ENCODE measurements around the gene PPP2R5D. TPM values are rescaled to one million over a fixed set of nuclear protein-coding genes. Genes with fewer than 3 reads are reported as not detected.
"Not testable (repeated sequence)": the region's sequence is repeated elsewhere in the genome, so short reads cannot be mapped to it uniquely, and the experiment has no call there.

The PPP2R5D gene
- total RNA-seq, result 10 to 100 TPM; 33.7 to 36.4 TPM
- long read RNA-seq, partial matches to known transcripts, result 31 of 38 reads
- long read RNA-seq, other reads (novel, unspliced or antisense), result 3 of 38 reads

DNA sequence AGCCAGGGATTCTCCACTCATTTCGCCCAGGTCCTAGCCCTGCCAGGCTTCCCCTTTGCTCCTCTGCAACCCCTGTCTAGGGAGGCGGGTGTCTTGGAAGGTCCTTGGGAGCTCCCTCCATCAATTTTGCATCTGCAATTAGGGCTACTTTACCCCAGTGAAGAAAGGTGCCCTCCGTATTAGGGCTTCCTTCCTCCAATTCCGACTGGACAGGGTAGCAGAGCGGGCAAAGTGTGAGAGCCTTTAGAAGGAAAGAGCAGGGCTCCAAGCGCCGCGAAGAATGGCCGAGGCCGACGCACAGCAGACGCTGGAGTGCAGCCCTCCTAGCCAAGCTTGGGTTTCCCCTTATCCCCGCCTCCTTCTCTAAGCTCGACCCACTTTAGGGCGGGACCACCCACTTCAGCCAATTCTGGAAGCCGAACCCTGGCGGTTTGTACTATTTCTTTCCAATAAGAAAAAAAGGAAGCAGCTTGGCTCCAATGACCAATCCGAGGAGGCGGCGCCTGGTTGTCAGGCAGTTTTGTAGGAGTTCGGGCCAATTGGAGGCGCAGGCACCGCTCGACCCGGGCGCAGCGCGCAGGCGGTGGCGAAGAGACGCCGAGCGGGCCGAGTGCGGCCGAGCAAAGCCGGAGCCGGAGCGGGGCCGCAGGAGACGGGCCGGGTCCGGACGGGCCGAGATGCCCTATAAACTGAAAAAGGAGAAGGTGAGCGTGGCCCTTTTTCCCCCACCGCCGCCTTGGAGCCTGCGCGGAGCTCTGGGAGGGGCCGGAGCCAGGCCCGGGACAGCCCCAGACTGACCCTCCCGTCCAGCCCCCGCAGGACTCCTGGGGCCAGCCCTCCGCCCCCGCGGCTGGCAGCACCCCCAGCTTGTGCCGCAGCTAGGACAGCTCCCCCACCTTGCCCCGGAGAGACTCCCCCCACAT, at the start of gene PPP2R5D:
Gene PPP2R5D, plus strand, starts transcription at position 570 of the 923 bp plus-strand sequence. Its CDS starts 108 bp downstream, at position 678.
- DNase-seq (peak; percentile 97 to 98), ATAC-seq (peak; percentile 93)
- intact Hi-C loops (cut with DNase I, micrococcal nuclease), result no loop called here

DNA sequence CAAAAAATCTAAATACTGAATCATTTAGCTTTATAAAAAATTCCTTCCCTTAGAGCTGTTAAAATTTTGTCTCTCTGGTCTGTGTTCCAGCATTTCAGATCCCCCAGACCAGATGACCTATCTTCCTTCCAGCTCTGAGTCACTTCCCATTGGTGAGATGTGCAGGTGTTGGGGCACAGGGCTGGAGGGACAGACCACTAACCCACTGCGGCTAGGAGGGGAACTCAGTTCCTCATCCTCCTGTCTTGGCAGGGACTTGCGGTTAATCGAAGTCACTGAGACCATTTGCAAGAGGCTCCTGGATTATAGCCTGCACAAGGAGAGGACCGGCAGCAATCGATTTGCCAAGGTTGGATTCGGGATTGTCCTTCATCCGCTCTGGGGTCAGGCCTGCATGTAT, 49.0 kb upstream of the PPP2R5D start:
- intact Hi-C loops (cut with DNase I, micrococcal nuclease), result no loop called here
- ATAC-seq, result no peak
- DNase-seq, result no peak

DNA sequence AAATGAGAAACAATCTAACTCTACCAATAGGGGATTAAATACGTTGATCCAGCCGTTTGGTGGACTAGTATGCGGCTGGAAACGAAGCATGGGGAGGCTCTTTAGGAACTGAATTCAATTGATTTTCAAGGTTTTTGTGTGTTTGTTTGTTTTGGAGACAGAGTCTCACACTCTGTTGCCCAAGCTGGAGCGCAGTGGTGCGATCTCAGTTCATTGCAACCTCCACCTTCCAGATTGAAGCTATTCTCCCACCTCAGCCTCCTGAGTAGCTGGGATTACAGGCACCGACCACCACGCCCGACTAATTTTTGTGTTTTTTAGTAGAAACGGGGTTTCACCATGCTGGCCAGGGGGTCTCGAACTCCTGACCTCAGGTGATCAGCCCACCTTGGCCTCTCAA, 48.0 kb upstream of the PPP2R5D start:
- ATAC-seq (no peak), DNase-seq (no peak)
- intact Hi-C loops (cut with DNase I, micrococcal nuclease), result no loop called here

DNA sequence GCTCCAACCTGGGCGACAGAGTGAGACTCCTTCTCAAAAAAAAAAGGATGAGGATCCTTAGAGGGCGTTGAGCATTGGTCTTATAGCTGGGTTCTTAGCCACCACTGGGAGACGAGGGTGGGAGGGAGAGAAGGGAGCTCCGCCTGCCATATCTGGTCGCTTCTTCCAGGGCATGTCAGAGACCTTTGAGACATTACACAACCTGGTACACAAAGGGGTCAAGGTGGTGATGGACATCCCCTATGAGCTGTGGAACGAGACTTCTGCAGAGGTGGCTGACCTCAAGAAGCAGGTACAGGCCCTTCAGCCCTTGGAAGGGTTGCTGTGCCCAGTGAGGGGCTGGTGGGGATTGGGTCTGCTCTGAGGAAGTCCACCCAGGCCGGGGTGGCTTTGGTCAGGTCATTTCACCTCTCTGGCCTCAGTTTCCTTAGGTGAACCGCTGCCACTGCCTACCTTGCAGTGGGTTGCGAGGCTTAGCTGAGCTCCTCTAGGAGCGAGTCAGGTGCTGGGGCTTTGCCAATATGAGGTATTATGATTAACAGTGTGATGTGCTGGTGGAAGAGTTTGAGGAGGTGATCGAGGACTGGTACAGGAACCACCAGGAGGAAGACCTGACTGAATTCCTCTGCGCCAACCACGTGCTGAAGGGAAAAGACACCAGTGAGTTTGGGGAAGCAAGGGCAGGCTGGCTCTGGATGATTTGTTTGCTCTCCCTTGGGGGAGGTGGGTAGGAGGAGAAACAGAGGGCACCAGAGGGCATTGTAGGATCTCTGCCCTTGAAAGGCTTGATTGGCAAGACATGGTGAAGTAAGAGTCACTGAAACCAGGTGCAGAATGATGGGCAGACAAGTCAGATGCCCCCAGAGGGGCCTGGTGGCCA, 46.6 kb upstream of the PPP2R5D start:
- no peak for DNase-seq
- ATAC-seq, result no peak
- intact Hi-C loops (cut with DNase I, micrococcal nuclease), result no loop called here

DNA sequence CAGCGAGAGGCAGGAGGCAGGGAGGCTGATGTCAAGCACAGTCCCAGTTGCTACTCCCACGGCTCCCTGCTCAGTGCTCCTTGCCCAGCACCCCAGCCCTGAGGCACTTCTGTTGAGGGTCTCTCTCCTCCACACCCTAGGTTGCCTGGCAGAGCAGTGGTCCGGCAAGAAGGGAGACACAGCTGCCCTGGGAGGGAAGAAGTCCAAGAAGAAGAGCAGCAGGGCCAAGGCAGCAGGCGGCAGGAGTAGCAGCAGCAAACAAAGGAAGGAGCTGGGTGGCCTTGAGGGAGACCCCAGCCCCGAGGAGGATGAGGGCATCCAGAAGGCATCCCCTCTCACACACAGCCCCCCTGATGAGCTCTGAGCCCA, 46.0 kb upstream of the PPP2R5D start:
- DNase-seq (no peak), ATAC-seq (no peak)
- intact Hi-C loops (cut with DNase I, micrococcal nuclease), result no loop called here

DNA sequence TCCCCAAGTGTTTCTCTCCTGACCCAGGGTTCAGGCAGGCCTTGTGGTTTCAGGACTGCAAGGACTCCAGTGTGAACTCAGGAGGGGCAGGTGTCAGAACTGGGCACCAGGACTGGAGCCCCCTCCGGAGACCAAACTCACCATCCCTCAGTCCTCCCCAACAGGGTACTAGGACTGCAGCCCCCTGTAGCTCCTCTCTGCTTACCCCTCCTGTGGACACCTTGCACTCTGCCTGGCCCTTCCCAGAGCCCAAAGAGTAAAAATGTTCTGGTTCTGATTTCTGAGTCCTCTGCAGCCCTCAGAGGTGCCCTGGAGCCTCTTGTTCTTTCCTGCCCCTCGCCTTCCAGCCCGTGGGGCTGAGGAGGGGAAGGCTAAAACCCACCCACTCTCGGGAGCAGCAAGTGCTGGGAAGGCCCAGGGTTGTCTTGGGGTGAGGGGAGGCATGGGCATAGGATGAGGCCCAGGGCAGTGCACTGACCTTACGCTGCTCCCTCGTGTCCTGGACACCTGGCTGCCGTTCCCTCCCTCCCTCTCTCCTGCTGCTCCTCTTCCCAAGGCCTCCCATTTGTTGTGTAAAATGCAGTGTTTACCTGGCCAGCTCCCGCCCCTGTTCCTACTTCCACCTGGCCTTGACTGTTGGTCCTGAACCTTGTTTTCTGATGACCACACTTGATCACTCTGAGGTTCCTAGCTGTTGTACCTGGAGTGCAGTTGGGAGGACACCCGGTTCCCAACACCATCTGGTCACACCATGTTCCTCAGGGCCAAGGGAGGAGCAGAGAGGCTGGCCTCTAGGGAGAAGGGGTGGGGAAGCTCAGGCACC, 45.2 kb upstream of the PPP2R5D start:
- DNase-seq (no peak), ATAC-seq (peak; percentile 38)
- intact Hi-C loops (cut with DNase I, micrococcal nuclease), result no loop called here

DNA sequence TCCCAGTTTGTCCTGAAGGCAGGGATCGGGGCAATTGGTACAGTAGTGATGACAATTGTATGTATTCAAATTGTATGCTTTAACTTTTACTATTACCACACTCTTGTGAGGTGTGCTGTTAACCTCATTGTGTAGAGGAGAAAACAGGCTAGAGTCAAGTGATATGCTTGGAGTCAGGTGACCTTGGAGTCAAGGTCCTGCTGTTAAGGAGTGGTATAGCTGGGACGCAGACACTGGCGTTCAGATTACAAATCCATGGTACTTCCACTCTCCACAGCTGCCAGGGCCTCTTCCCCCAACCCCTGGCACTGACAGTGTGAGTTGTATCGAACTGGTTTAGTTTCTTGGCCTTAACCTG, 44.6 kb upstream of the PPP2R5D start:
- DNase-seq, result no peak
- no peak for ATAC-seq
- intact Hi-C loops (cut with DNase I, micrococcal nuclease), result no loop called here

DNA sequence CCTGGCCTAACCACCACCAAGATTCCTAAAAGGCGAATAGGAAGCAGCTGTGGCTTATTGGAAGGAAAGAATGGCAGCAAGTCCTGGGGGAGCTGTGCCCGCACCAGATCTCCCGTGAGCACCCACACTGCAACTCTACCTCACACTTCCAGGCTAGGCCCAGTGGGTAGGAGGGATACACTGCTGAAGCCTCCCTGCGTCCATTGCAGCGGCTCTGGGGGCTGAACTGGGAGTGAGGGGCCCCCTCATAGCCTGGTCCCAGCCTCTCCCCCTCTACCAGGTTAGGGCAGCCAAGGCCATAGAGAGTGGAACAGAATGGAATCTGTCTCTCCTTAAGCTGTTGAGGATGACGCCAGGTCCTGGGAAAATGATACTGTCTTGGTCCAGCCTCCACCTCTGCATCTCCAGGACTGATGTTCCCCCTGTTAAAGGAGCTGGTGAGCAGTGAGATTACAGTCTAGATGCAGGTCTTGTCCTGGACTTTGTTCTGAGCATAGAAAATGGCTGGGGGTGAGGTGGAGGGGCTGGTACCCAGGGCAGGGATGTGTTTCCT, 43.8 kb upstream of the PPP2R5D start:
- ATAC-seq (no peak), DNase-seq (no peak)
- intact Hi-C loops (cut with DNase I, micrococcal nuclease), result no loop called here

DNA sequence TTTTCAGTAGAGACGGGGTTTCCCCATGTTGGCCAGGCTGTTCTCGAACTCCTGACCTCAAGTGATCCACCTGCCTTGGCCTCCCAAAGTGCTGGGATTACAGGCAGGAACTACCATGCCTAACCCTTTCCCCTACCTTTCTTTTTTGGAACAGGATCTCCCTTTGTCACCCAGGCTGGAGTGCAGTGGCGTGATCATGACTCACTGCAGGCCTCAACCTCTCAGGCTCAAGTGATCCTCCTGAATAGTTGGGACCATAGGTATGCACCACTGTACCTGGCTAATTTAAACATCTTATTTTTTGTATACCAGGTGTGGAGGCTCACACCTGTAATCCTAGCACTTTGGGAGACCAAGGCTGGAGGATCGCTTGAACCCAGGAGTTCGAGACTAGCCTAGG, 43.0 kb upstream of the PPP2R5D start:
- DNase-seq; ATAC-seq; intact Hi-C loops (cut with DNase I, micrococcal nuclease): not testable (repeated sequence)

DNA sequence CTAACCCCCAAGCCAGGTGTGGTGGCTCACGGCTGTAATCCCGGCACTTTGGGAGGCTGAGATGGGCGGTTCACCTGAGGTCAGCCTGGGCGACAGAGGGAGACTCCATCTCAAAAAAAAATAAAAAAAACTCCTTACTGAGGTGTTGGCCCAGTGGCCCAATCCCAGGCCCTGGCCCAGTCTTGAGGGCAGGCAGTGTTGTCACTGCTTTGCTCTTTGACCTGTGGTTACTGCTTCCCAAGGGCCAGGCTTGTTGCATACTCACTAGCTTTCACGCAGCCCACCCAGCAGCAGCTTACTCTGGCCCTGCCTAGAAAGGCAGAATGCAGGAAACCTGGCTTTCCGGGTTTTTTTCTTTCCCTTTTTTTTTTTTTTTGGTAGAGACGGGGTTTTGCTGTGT, 41.9 kb upstream of the PPP2R5D start:
- intact Hi-C loops (cut with DNase I, micrococcal nuclease), result no loop called here
- ATAC-seq, result no peak
- no peak for DNase-seq

DNA sequence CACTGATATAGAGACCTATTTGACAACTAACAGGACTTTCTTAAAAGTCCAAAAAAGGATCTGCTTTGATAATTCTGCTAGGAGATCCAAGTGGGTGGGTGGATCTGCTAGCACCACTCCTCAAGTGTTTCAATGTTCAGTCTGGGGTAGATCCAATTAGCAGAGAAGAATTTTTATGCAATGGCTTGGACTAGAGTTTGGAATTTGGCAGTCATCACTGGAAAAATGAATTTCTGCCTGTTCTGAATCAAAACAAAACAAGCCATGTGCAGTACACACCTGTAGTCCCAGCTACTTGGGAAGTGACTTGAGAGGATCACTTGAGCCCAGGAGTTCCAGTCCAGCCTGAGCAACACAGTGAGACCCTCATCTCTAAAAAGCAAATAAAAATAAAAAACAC, 36.4 kb upstream of the PPP2R5D start:
- DNase-seq (no peak), ATAC-seq (no peak)
- intact Hi-C loops (cut with DNase I, micrococcal nuclease), result no loop called here

DNA sequence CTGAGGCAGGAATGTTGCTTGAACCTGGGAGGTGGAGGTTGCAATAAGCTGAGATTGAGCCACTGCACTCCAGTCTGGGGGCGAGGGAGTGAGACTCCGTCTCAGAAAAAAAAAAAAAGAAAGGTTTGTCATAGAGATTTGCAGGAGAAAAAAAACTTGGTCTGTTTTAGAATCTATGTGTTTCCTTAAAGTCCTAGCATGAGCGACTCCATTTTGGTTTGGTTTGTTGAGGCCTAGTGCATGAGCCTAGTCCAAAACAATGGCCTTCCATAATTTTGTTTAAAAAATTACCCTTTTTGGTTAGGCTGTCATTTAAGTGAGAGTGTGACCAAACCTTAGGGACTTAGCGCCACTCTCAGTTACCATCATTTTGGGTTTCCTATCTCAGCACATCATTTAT, 32.0 kb upstream of the PPP2R5D start:
- ATAC-seq (no peak), DNase-seq (no peak)

DNA sequence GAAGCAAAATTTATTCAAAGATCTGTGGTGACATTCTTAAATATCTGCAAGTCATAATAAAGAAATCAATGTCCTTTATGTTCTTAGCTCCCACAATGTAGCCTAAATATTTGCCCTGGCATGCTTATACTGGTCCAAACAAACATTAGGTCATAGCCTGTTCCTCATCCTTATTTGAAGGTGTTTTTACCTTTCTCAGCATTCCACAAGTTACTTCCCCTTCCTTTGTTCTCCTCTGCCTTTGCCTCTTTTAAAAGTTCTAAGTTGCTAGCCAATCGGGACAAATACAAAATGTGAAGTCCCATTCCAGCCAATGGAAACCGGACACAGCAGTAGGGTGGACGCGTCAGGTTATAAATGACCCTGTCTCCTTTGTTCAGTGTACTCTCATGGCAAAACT, 30.0 kb upstream of the PPP2R5D start:
- ATAC-seq; DNase-seq; intact Hi-C loops (cut with DNase I, micrococcal nuclease): not testable (repeated sequence)

More for the DNA sequence above, 32.0 kb upstream of the PPP2R5D start:
- intact Hi-C loops (cut with DNase I, micrococcal nuclease), result no loop called here

DNA sequence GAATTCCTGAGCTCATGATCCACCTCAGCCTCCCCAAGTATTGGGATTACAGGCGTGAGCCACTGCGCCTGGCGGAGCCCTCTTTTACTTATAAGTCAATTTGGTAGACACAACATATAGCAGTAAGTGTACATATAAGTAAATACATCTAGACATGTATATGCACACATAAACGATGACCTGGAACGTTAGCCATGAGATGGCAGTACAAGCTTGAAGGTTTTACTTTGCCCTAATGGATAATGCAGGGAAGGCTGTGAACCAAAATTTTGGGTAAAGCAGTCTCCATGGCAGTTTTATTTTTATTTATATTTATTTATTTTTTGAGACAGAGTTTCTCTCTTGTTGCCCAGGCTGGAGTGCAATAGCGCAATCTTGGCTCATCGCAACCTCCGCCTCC, 26.2 kb upstream of the PPP2R5D start:
- DNase-seq, result no peak
- ATAC-seq, result no peak
- intact Hi-C loops (cut with DNase I, micrococcal nuclease), result no loop called here

DNA sequence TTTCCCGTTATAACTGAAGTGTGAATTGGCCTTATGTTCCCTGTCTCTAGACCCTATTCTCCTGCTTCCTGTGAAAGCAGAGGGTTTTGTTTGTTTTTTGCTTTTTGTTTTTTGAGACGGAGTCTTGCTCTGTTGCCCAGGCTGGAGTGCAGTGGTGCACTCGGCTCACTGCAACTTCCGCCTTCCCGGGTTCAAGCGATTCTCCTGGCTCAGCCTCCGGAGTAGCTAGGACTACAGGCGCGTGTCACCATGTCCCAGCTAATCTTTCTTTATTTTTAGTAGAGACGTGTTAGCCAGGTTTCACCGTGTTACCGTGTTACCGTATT, 24.5 kb upstream of the PPP2R5D start:
- intact Hi-C loops (cut with DNase I, micrococcal nuclease), result no loop called here
- peak; percentile 22 for ATAC-seq
- DNase-seq, result no peak

DNA sequence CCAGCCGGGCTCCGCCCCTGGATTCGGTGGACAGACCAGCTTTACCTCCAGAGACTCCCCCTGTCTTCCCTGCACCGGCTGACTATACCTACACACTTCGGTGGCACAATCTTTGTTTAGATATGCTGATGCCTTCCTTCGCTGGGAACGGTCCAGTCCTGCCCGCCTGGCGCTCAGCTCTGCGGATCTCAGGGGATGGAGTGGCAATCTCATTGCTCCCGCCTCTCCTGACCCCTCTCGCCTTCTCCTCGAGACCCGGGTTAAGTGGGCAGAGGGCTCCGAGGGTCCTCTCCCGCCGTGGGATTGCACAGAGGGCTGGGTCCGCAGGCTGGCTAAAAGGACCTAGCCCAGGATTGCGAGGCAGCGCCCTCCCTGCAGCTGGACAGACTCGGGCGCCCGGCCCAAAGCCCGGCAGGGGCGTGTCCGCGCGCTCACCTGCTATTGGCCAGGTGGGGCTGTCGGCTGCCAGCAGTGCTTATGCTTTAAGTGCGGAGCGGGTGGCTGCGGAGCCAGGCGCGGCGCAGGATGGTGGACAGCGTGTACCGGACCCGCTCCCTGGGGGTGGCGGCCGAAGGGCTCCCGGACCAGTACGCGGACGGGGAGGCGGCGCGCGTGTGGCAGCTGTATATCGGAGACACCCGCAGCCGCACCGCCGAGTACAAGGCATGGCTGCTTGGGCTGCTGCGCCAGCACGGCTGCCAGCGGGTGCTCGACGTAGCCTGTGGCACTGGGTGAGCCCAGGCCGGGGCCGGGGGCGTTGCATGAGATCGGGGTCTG, 23.9 kb upstream of the PPP2R5D start, which contains the start of gene GNMT:
Gene GNMT, plus strand, starts transcription at position 512 of the 777 bp plus-strand sequence. Its CDS starts 14 bp downstream, at position 526.
- DNase-seq, result peak; percentile 74 to 84
- ATAC-seq, result peak; percentile 98
- intact Hi-C loops (cut with DNase I, micrococcal nuclease), result no loop called here

DNA sequence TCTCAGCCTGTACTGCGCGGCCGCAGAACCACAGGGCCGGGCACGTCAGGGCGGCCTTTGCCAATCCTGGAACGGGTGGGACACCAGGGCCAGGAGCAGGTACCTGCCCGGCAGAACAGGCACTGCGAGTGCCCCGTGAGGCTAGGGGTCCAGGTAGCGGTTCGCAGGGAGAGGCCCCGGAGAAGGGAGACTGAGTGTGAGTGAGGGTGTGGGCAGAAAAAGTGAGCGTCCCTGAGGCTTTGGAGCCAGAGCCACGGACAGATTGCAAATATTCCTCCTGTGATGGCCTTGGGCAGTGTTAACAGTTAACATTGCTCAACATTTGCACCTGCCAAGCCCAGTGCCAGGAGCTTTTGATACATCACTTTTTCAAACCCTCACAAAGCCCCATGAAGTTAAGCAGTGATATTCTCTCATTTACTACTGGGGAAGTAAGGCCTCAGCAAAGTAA, 23.3 kb upstream of the PPP2R5D start:
- intact Hi-C loops (cut with DNase I, micrococcal nuclease), result no loop called here
- DNase-seq, result no peak
- peak; percentile 2 for ATAC-seq

DNA sequence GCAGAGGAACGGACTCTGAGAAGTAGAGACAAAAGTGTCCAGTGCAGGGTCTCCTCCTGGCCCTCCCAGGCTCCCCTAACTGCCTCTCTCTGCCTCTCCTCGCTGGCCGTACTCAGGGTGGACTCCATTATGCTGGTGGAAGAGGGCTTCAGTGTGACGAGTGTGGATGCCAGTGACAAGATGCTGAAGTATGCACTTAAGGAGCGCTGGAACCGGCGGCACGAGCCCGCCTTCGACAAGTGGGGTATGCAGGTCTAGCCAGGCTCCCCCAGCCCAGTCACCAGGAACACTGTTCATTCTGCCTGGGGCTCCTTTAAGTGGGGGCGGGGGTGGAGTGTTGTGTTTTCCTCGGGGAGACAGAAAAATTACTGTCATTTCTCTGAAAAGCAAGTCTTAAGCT, 22.3 kb upstream of the PPP2R5D start:
- ATAC-seq, result no peak
- intact Hi-C loops (cut with DNase I, micrococcal nuclease), result no loop called here

More for the DNA sequence above, 22.3 kb upstream of the PPP2R5D start:
- no peak for DNase-seq
